ENCODE measurements around the gene PC.

PC gene

DNA sequence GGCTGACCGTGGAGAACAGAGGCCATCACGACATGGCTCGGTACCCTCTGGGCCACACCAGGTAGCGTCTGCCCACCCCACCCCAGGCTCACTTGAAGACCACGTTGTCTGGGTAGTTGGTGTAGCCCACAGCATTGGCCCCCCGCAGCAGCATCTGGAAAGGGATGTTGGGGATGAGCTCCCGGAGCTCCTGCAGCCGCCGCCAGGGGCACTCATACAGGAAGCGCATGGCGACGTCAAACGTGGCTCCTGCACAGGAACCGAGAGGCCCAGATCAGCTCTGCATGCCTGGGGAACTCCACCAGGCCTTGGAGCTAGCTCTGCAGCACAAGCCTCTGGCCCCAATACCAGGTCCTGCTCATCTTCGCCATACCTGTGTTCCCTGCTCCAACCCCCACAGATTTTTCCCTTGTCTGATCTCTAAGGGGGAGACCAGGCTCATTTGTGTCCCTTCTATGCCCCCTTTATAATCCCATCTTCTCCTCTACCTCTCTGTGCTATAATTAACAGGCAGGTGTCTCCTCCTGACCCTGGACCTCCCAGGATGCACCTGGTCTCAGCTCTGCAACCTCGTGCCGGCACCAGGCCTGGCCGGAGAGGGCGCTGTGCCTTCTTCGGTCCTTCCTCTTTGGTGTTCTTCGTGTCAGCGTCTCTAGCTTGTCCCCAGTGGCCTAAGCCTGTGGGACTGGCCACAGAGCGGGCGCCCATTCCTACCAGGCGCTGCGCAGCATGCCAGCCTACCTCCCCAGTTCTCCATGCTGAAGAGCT, 106.3 kb downstream of the PC start:
- in situ Hi-C loops (cut with HindIII; ENCODE audit: low sequenced_read_pairs) = no loop called here
- TF ChIP-seq, protein P1, sequence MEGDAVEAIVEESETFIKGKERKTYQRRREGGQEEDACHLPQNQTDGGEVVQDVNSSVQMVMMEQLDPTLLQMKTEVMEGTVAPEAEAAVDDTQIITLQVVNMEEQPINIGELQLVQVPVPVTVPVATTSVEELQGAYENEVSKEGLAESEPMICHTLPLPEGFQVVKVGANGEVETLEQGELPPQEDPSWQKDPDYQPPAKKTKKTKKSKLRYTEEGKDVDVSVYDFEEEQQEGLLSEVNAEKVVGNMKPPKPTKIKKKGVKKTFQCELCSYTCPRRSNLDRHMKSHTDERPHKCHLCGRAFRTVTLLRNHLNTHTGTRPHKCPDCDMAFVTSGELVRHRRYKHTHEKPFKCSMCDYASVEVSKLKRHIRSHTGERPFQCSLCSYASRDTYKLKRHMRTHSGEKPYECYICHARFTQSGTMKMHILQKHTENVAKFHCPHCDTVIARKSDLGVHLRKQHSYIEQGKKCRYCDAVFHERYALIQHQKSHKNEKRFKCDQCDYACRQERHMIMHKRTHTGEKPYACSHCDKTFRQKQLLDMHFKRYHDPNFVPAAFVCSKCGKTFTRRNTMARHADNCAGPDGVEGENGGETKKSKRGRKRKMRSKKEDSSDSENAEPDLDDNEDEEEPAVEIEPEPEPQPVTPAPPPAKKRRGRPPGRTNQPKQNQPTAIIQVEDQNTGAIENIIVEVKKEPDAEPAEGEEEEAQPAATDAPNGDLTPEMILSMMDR (IDR thresholded peaks at IDR 0.05; ENCODE audit: low read depth, low read length) = peak; percentile 9
- no peak overlapping the region for H3K4me3 ChIP-seq (ENCODE audit: low read depth, low read length)
- no peak for DNase-seq (ENCODE audit: low read depth, low spot score)

DNA sequence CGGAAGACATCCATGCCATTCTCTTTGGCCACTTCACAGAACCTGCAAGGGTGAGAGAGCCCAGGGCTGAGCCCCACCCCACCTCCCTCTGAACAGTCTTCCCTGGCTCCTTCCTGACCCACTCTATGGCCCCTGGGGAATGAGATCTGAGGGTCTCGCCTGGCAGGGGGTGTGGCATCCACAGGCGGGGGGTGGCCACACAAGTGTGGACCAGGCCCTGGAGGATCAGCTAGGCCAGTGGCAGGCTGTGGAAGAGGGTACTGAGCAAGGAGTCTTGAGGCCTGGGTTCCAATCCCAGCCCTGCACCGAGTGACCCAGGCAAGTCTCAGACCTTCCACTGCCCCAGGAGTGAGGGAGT, 107.0 kb downstream of the PC start:
- no peak overlapping the region for H3K4me3 ChIP-seq (ENCODE audit: low read depth, low read length)
- TF ChIP-seq, protein P1 (IDR thresholded peaks at IDR 0.05; ENCODE audit: low read depth, low read length) = no peak
- in situ Hi-C loops (cut with HindIII; ENCODE audit: low sequenced_read_pairs) = no loop called here
- DNase-seq (ENCODE audit: low read depth, low spot score) = no peak

DNA sequence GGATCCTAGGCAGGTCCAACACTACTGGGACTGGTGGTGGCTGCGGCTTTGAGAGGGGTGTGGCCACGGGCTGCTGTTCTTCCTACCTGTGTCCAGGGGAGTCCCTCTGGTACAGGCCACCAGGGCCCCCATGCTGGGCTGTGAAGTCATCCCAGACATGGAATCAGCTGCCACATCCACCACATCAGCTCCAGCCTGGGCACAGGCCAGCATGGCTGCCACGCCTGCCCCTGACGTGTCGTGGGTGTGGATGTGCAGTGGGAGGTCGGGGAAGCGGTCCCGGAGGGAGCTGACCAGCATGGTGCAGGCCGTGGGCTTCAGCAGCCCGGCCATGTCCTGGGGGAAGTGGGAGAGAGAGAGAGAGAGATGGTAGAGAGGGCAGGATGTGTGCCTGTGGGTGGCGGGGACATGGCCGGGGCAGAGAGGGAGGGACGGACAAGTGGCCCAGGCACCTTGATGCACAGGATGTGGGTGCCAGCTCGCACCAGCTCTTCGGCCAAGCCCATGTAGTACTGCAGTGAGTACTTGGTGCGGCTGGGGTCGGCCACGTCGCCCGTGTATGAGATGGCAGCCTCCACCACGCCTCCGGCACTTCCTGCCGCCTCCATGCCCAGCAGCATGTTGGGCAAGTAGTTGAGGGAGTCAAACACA, 107.5 kb downstream of the PC start:
- no peak overlapping the region for H3K4me3 ChIP-seq (ENCODE audit: low read depth, low read length)
- in situ Hi-C loops (cut with HindIII; ENCODE audit: low sequenced_read_pairs) = no loop called here
- TF ChIP-seq, protein P1 (IDR thresholded peaks at IDR 0.05; ENCODE audit: low read depth, low read length) = no peak
- DNase-seq (ENCODE audit: low read depth, low spot score) = no peak

DNA sequence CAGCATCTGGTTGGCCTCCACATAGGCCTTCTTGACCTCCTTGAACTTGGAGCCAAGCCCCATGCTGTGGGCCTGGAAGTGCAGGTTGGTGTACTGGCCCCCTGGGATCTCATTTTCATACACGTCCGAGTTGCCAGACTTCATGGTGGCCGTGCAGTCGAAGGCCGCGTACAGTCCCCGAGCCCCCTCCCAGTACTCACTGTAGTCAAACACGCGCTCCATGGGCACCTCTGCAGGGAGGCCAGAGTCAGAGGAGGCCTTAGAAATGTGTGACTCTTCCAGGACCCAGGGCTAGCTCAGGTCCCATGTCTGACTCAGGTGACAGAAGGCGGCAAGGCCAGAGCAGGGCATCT, 108.0 kb downstream of the PC start:
- no peak for DNase-seq (ENCODE audit: low read depth, low spot score)
- TF ChIP-seq, protein P1 (IDR thresholded peaks at IDR 0.05; ENCODE audit: low read depth, low read length) = no peak
- in situ Hi-C loops (cut with HindIII; ENCODE audit: low sequenced_read_pairs) = no loop called here

DNA sequence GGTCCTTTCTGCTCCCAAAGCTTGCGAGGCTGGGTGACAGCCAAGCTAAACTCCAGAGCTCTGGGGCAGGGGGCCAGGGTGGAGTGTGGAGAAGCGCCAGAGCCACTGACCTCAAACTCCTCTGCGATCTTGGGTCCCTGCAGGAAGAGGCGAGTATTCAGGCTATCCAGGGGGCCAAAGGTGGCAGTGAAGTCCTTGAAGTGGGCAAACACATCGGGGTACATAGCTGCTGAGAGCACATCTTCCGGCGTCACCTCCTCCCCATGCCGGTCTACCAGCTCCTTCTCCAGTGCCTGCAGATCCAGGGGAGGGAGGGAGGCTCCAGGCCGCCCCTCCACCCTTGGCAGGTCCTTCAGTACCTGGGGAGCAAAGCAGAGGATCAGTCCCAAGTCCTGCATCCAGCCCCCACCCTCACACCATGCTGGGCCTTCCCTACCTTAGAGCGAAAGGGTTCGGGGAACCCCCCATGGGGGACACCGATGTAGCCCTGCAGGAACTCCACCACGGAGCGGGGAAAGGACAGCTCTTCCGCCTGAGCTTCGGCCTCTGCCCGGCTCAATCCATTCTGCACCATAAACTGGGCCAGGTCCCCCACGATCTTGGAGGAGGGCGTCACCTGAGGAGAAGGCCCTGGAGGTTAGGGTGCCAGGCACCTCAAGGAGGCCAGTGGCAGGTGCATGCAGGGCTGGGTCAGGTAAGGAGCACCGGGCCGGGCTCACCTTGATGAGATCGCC, 108.5 kb downstream of the PC start:
- no peak for DNase-seq (ENCODE audit: low read depth, low spot score)
- H3K4me3 ChIP-seq (ENCODE audit: low read depth, low read length) = no peak overlapping the region
- TF ChIP-seq, protein P1 (IDR thresholded peaks at IDR 0.05; ENCODE audit: low read depth, low read length) = no peak
- in situ Hi-C loops (cut with HindIII; ENCODE audit: low sequenced_read_pairs) = no loop called here

More for the DNA sequence above, 108.0 kb downstream of the PC start:
- no peak overlapping the region for H3K4me3 ChIP-seq (ENCODE audit: low read depth, low read length)

DNA sequence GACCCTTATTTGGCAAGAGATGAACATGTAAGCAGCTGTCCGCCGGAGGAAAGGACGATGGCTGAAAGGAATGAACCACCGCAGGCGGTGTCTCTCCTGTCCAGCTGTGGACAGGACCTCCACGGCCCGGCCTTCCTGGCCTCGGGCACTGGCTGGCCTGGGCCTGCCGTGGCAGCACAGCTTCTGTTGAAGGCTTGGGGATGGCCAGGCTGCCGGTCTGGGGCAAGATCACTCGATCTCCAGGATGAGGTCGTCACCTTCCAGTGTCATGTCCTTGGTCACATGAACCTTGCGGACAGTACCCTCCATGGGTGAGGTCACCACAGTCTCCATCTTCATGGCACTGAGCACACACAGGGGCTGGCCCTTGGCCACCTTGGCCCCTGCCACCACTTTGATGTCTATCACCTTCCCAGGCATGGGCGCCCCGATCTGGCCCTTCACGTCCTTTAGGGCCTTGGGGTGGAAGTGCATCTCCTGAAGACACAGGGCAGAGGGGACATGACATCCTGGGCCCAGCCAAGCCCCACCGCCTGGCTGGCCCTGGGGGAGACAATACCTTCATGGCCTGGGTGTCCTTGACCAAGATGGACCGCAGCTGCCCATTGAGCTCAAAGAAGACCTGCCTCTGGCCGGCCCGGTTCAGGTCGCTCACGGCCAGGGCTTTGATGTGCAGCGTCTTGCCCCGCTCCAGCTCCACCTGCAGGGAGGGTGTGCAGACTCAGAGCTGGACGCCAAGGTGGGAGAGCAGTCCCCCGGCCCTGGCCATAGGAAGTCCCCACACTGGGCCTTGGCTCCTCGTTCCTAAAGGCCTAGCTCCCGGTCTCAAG, 109.3 kb downstream of the PC start:
- H3K4me3 ChIP-seq (ENCODE audit: low read depth, low read length) = no peak overlapping the region
- DNase-seq (ENCODE audit: low read depth, low spot score) = no peak
- in situ Hi-C loops (cut with HindIII; ENCODE audit: low sequenced_read_pairs) = no loop called here
- TF ChIP-seq, protein P1 (IDR thresholded peaks at IDR 0.05; ENCODE audit: low read depth, low read length) = no peak
